Measurements from ENCODE around the gene PKP3.
"Not testable (repeated sequence)": the region's sequence is repeated elsewhere in the genome, so short reads cannot be mapped to it uniquely, and the experiment has no call there.

Gene PKP3

DNA sequence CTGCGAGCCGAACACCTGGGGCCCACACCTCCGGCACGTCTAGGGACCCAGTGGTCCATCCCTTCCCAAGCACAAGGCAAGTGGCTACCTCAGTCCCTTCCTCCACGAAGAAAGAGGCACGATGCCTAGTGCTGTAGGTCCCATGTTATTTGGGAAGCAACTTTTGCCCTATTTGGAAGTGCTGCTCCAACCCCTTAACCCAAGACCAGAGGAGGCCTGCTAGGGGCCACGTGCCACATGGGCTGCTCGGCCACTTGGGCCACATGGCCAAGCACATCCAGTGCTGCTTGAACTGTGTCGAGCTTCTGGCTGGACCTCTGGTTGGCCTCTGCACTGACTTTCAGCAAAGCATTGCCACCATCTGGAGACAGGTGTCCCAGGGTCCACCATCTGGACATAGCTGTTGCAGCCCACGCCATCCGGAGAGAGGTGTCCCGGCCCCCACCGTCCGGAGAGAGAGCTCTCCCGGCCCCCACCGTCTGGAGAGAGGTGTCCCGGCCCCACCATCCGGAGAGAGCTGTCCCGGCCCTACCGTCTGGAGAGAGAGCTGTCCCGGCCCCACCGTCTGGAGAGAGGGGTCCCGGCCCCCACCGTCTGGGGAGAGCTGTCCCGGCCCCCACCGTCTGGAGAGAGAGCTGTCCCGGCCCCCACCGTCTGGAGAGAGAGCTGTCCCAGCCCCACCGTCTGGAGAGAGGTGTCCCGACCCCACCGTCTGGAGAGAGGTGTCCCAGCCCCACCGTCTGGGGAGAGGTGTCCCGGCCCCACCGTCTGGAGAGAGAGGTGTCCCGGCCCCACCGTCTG is 31.2 kb upstream of the PKP3 start:
- no peak for DNase-seq (ENCODE audit: low read depth in 2 of 2)

- DNase-seq (ENCODE audit: low read depth in 2 of 2), result not testable (repeated sequence)
These were observed 30.6 kb upstream of the PKP3 start for GRCh38 chr11:363443-363805.

GRCh38 chr11:363948-364761 is 29.9 kb upstream of the PKP3 start:
- peak; percentile 28 to 30 for DNase-seq (ENCODE audit: low read depth in 2 of 2)

DNA sequence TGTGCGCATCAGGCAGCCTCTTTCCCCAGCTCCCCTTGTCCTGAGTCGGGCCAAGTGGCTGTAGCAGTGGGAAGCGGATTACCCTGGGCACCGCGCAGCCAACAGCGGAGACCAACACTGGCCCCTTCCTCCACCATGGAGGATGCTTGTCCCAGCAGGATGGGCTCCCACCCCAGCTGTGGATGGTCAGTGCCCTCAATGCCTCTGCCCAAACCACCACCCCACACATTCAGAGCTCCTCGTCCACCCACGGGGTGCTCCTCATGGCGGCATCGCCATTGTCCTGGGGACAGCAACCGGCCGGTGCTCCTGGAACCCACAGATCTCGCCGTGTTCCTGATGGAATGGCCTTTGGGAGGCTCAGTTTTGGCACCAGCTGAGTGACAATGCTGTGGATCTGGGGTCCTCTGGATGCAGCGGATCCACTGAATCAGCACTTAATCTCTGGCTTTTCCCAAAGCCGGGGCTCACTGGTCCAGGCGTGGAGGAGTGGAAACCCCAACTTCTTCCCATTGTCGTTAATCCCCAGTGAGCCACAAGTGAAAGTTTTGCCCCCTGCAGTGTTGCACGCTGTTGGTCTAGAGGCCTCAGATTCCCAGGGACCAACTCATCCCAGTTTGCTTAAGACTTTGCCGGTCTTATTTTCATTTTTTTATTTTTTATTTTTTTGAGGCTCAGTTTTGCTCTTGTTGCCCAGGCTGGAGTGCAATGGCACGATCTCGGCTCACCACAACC is 28.9 kb upstream of the PKP3 start:
- no peak for DNase-seq (ENCODE audit: low read depth in 2 of 2)

- DNase-seq (ENCODE audit: low read depth in 2 of 2), result no peak
These were observed 28.2 kb upstream of the PKP3 start for GRCh38 chr11:365831-366230.

DNA sequence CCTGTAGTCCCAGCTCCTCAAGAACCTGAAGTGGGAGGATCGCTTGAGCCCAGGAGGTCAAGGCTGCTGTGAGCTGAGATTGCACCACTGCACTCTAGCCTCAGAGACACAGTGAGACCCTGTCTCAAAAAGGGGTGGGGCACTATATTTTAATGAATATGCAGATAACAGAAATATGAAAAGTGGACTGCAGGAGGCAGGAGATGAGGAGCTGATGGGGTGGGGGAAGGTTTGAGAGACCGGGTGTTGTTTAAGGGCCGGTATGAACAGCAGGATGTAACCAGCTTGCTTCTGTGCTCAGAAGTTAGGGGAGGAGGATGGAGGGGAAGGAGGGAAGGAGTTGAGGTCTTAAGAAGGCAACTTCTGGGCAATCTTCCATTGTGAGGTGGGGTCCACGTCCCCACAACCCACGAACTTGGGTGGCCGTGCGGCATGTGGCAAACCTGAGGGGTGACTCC is 26.0 kb upstream of the PKP3 start:
- no peak for DNase-seq (ENCODE audit: low read depth in 2 of 2)

DNA sequence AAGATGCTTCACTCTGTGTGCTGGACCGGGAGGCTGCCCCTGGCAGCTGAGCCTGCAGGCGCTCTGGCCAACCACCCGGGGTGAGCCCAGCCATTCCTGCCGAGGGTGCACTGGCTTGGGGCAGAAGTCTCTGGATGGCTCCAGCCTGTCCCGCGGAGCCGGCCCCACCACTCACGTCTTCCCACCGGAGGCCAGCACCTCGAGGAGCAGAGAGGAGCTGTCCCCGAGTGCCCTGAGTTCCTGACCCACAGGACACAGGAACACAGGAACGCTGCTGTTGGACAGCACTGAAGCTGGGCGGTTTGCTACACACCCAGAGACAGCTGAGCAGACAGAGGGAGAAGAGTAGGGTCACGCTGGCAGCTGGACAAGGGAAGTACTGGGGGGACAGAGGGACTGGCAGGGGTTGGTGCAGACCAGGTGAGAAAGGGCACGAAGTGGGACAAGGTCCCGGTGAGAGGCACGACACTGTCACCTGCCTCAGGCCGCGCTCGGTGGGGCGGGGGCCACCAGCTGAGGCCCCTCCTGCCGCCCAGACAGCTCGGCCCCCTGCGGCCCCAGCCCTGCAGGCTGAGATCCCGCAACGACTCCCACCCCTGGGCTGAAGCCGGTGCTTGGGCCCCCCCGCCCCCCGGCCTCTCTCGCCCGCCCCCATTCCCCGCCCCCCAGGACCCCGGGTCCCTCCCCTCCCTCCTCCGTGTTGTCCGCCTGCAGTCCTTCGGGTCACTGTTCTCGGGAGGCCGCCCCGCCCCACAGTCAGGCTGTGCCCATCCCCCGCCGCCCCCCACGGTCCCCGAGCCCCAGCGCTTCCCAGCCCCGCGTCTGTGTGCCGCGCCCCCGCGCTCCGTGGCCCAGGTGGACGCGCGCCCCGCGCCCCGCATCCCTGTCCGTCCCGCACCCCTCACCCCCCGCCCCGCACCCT is 25.3 kb upstream of the PKP3 start:
- DNase-seq (ENCODE audit: low read depth in 2 of 2), result no peak

DNA sequence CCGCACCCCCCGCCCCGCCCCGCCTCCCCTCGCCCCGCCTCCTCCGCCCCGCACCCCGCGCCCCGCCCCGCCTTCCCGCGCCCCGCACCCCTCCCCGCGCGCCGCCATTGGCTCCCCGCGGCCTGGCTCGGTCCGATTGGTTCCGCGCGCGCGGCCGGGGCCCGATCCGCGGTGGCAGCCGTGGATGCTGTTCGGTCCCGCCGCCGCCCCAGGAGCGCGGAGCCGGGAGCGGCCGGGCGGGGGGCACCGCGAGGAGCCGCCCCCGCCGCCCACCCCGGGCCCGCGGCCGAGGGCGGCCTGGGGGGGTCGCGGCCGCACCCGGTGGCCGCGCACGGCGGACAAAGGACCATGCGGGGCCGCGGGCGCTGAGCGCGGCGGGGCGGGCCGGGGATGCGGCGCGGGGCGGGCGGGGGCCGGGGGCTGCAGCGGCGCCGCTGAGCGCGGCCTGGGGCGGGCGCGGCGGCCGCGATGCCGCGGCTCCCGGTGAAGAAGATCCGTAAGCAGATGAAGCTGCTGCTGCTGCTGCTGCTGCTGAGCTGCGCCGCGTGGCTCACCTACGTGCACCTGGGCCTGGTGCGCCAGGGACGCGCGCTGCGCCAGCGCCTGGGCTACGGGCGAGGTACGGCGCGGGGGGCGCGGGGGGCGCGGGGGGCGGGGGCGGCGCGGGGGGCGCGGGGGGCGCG is 24.5 kb upstream of the PKP3 start, which contains the start of gene B4GALNT4:
Gene B4GALNT4, plus strand, starts transcription at position 164 of the 683 bp plus-strand sequence. Its CDS starts 305 bp downstream, at position 469.
- no peak for DNase-seq (ENCODE audit: low read depth in 2 of 2)

- no peak for DNase-seq (ENCODE audit: low read depth in 2 of 2)
These were observed 23.7 kb upstream of the PKP3 start for GRCh38 chr11:370070-370941.

GRCh38 chr11:371051-371450 is 23.0 kb upstream of the PKP3 start:
- DNase-seq (ENCODE audit: low read depth in 2 of 2), result no peak

GRCh38 chr11:371716-372590 is 22.1 kb upstream of the PKP3 start:
- DNase-seq (ENCODE audit: low read depth in 2 of 2), result no peak

DNA sequence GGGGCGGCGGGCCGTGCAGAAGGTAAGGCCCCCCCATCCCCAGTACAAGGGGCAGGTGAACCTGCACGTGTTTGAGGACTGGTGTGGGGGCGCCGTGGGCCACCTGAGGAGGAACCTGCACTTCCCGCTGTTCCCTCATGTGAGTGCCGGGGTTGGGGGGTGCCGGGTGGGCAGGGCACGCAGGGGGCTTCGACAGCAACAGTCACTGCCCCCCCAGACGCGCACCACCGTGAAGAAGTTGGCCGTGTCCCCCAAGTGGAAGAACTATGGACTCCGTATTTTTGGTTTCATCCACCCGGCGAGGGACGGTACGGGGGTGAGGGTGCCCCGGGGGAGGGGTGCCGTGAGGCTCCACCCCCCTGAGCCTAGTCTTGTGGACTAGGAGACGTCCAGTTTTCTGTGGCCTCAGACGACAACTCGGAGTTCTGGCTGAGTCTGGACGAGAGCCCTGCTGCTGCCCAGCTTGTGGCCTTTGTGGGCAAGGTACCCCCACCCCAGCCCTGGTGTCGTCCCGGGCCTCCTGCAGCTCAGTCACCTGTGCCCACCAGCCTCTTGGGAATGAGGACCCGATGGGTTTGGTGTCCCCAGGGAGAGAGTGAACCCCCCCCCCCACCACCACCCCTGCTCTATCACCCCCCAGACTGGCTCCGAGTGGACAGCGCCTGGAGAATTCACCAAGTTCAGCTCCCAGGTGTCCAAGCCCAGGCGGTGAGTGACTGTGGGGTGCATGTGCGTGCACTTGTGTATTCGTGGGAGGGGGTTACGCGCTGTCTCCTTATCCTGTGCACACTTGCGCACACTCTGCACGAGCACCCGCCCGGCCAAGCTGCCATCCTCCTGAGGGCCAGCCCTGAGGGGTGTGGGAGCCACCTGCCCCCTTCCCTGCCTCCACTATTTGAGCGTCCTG is 20.9 kb upstream of the PKP3 start:
- no peak for DNase-seq (ENCODE audit: low read depth in 2 of 2)

DNA sequence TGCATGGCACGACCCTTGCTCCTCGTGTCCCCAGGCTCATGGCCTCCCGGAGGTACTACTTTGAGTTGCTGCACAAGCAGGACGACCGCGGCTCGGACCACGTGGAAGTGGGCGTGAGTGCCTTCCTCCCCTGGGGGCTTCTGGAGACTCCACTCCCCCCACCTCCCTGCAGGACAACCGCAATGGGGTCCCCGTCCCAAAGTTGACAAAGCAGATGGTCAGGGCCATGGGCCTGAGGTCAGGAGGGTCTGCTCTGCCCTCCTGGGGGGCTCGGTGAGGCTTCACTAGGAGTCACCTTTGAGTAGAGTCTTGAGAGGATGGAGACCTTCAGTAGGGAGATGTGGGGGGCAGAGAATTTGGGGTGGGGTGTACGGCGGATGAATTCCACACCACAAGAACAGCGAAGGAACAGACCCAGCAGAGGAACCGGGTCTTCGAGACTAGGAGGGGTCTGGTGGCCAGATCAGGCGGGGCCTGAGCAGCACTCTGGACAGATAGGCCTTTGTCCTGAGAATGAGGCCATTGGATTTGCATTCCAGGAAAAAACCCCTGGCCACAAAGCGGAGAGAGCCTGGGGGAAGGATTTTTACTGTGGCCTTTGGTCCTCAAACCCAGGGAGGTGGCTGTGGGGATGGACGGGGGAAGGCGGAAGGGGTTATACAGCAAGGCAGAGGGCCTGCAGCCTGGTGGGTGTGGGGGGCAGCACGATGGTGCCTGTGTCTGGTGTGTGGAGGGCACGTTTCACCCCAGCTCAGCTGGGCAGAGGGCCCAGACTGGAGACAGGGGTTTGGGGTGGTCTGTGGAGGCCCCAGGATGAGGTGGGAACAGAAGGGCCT is 20.1 kb upstream of the PKP3 start:
- no peak for DNase-seq (ENCODE audit: low read depth in 2 of 2)

DNA sequence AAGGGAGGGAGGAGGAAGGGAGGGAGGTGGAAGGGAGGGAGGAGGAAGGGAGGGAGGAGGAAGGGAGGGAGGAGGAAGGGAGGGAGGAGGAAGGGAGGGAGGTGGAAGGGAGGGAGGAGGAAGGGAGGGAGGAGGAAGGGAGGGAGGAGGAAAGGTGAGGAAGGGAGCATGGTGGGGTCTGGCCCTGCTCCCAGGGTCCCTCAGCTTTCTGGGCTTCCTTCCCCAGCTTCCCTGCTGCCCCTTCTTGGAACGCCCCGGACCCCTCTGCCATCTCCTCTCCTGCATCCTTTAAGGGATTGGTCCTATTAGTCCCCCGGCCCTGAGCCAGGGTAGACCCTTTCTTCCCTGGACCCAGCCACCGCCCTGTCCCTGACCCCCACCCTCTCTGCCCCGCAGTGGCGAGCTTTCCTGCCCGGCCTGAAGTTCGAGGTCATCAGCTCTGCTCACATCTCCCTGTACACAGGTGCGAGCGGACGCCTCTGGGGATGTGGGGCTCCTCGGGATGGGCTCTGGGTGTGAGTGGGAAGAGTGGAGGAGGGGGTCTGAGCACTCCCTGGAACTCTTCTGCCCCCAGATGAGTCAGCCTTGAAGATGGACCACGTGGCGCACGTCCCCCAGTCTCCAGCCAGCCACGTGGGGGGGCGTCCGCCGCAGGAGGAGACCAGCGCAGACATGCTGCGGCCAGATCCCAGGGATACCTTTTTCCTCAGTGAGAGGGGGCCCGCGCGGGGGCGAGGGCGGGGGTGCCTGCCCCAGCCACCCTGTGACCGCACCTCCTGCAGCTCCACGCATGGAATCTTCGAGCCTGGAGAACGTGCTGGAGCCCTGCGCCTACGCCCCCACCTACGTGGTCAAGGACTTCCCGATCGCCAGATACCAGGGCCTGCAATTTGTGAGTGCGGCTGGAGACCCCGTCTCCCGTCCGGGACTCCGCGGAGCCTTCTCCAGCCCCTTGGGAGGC is 18.7 kb upstream of the PKP3 start:
- DNase-seq (ENCODE audit: low read depth in 2 of 2), result no peak

DNA sequence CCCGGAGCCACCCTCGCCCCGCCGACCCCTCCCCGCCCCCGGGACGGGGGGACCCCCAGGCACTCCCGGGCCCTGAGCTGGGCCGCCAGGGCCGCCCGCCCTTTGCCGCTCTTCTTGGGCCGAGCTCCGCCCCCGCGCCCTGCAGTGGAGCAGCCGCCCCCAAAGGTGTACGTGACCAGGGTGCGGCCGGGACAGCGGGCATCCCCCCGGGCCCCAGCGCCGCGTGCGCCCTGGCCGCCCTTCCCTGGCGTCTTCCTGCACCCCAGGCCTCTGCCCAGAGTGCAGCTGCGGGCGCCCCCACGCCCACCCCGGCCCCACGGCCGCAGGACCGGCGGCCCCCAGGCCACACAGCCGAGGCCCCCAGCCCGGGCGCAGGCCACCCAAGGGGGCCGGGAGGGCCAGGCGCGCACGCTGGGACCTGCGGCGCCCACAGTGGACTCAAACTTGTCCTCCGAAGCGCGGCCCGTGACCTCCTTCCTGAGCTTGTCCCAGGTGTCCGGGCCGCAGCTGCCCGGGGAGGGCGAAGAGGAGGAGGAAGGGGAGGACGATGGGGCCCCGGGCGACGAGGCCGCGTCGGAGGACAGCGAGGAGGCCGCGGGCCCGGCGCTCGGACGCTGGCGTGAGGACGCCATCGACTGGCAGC is 17.4 kb upstream of the PKP3 start:
- DNase-seq (ENCODE audit: low read depth in 2 of 2), result no peak
